ENCODE measurements around the gene ZNF746. TPM values are rescaled to one million over a fixed set of nuclear protein-coding genes. Genes with fewer than 3 reads are reported as not detected.

The ZNF746 gene
- total and polyA plus RNA-seq, 9 of the 15 experiments (the other 6 are each of a cell fraction or from before 2014, with no cell fraction given) = 1.7 to 31.6 (median 13.3) TPM

DNA sequence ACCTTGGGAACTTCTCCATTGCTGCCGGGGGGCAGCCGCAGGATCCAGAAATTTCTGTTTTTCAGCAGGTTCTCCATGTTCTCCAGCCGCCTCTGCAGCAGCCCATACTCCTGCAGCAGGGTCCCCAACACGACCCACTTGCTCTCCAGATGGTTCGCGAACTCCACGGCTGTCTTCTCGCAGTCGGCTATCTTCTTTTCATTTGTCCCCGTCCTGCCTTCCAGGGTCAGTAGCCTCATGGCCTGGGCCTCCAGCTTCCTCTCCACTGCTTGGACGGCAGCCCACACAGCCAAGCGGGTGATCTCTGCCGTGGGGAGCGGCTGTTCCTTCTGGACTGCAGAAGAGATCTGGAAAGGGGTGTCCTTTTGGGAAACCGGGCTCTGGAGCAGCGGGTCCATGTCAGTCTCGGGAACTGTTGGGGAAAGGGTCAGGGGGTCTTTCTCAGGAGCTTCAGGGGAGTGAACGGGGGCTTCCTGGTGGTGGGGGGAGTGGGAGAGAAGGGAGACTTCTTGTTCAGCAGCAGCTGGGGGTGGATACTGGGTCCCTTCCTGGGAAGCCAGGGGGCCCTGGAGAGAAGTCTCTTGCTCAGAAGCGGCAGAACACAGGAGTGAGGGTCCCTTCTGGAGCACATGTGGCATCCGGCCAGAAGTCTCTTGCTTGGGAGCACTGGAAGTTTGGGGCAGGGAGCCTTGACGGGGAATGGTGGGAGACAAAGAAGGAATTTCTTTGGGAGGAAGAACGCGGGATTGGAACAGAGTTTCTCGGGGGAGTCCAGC, 42.2 kb downstream of the ZNF746 start:
- Histone ChIP-seq H3K27ac (ENCODE audit: extremely low read depth, low read depth, low read length) (no peak overlapping the region), H3K4me2 (ENCODE audit: insufficient read depth, low read length) (no peak overlapping the region), H3K79me2 (ENCODE audit: control insufficient read depth, insufficient read depth, low read length) (peaks cover 28% of the 10 kb centered on the region), H3K4me3 (no peak overlapping the region), H3K36me3 (ENCODE audit: control insufficient read depth, insufficient read depth, low read length) (peaks cover 63% of the 10 kb centered on the region), H3K9me3 (replicated peaks; ENCODE audit: control insufficient read depth, insufficient read depth, low read depth, low read length) (no peaks in the 10 kb centered on the region), H2AFZ (ENCODE audit: low read depth, low read length) (no peak overlapping the region), H3K4me1 (replicated peaks in 1 of 2; ENCODE audit: control insufficient read depth in 2 of 2, insufficient read depth in 2 of 2, low read length in 2 of 2) (peaks cover 10 to 16% of the 10 kb centered on the region in 2 experiments), H4K20me1 (replicated peaks; ENCODE audit: control insufficient read depth, insufficient read depth, low read length) (no peaks in the 10 kb centered on the region), H3K9me1 (ENCODE audit: control insufficient read depth, insufficient read depth, low read length) (no peaks in the 10 kb centered on the region), H3K9ac (ENCODE audit: insufficient read depth in 1 of 2, low read depth in 2 of 2, low read length in 2 of 2) (no peak overlapping the region), H3K27me3 (ENCODE audit: control insufficient read depth in 2 of 2, insufficient read depth in 2 of 2, low read length in 2 of 2) (no peaks in the 10 kb centered on the region)
- TF ChIP-seq ARNT (IDR thresholded peaks at IDR 0.05) (no peak), ARID2 (IDR thresholded peaks at IDR 0.05) (no peak), SRSF7 (optimal IDR thresholded peaks at IDR 0.05; ENCODE audit: low read depth, low read length) (no peak), POLR2G (IDR thresholded peaks at IDR 0.05; ENCODE audit: low read depth, low read length) (0 out of 2 replicates have a peak, but pooled peaks have one; percentile 34)
- TF ChIP-seq, protein P1, sequence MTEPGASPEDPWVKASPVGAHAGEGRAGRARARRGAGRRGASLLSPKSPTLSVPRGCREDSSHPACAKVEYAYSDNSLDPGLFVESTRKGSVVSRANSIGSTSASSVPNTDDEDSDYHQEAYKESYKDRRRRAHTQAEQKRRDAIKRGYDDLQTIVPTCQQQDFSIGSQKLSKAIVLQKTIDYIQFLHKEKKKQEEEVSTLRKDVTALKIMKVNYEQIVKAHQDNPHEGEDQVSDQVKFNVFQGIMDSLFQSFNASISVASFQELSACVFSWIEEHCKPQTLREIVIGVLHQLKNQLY (CRISPR knock-in tag; conservative IDR thresholded peaks at IDR 0.05) = no peak
- WGBS (ENCODE audit: insufficient coverage, low coverage, missing lambda C conversion rate) = 91% methylated on average over 24 of the region's 24 CpGs
- intact Hi-C loops (cut with micrococcal nuclease) (no loop called here), in situ Hi-C loops (cut with MboI) (no loop called here)
- no peak for ATAC-seq
- CTCF ChIA-PET (ENCODE audit: low intra/inter-chr PET ratio) = no interaction called here
- no TSS peak for BruUV-seq (replicated peaks)
- DNase-seq (ENCODE audit: extremely low read depth in 1 of 4, low spot score in 3 of 4) = no peak
- POLR2A ChIA-PET = interaction anchor here (0.7 to 0.8 kb wide), 2 partner anchors 24 to 77 kb away, joined by 3 read pairs; no protein-coding TSS in a partner anchor
- FAIRE-seq = no peak

Measured in K562 (cell line).